HG03432 (cell line): ENCODE data around the gene BATF3.
A peak's percentile ranks its signal among the peaks of the same experiment; 100 is the strongest.

Source experiments
- ATAC-seq: cut with Tn5 transposase; IDR thresholded peaks from one replicate; pipeline ENCODE4 v1.9.1; 2021; ENCODE audit warnings: mild to moderate bottlenecking, moderate library complexity; ENCODE audit not compliant: unreplicated experiment

The BATF3 gene

GRCh38 chr1:212685429-212685828, 14.2 kb downstream of the BATF3 start:
- no peak for ATAC-seq

GRCh38 chr1:212684521-212685090, 15.0 kb downstream of the BATF3 start:
- ATAC-seq, result no peak

DNA sequence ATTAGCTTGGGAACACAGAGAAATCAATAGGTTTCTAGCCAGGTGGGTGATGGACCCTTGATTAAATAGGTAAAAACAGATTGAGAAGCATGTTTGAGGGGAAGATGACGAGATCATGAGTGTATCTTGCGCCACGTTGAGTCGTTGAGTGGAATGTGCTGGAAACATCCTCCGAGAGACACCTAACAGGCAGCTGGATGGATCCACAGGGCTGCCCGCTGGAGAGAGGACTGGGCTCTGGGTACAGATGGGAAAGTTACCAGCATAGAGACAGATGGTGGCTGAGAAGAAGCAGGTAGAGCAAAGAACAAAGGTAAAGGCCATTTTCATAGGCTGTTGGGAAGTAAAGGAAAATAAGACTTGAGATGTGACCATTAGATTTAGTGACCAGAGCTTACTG, 15.6 kb downstream of the BATF3 start:
- ATAC-seq, result no peak

- peak; percentile 73 for ATAC-seq
Measured at GRCh38 chr1:212683357-212683722, 16.3 kb downstream of the BATF3 start.

DNA sequence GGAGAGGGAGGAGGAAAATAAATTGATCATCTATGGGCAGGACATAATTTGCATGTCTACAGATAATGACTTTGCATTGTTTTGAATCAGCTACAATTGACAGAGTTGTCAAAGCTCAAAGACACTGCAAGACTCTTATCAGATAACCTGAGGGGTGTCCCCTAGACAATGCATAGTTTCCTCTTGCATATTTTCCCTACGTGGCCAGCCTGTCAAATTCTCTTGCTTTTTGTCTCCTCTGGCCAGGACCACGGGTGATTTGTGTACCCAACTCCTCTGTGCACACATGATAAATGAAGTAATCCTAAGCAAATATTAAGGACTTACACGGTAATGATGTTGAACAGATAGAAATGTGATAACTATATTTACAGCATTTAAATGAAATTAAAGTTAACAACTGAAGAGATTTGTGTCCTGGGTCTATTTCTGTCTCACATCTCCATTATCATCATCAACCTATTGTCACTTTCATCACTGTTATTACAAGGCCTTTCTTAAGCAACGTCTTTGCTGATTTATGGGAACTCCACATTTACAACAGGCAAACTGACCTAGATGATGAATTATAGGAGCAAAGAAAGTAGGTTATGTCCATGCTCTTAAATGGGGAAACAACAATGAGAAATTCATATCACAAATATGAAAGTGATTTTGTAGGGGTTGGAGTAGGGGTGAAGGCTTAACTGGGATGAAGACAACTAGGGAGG, 18.8 kb downstream of the BATF3 start:
- no peak for ATAC-seq

DNA sequence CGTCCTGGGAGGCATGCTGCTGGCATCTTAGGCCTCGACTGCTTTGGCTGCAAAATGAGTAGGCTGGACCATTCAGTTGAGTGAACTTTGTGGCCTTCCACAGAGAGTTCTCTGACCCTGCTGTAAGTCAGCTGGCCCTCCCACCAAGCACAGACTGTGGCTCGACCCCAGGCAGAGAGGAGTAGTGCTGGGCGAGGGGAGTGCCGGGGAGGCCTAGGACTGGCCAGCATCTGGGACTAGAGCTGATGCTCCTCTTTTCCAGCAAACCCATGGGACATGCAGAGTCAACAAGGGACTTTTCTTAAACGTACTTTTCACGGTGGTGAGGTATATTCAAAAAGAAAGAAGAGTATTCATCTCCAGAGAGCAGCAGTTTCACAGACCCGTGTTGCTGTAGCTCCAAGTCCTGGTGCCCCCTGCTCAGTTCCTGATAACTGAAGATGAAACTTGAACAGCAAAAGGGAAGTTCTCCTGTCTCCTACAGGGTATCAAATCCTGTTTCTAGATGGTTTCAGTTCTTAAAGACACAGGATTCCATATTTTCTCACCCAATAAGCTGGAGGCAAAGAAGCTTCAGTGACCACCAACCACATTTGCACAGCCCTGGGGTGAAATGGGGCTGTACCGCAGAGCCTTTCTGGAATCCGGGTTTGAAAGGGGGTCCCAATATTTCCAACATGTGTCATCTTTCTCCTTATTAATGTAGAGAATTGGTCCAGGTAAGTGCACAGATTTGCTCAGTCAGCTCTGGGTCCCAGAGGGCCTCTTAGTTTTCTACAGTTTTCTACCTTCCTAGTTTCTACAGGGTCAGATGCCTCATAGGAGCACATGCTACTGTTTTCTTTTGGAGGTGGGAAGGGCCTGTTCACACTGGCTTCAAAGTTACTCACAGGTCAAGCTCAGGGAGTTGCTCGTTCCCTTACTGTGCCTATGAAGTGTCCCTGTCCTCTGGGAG, 20.9 kb downstream of the BATF3 start:
- ATAC-seq, result peak; percentile 76

DNA sequence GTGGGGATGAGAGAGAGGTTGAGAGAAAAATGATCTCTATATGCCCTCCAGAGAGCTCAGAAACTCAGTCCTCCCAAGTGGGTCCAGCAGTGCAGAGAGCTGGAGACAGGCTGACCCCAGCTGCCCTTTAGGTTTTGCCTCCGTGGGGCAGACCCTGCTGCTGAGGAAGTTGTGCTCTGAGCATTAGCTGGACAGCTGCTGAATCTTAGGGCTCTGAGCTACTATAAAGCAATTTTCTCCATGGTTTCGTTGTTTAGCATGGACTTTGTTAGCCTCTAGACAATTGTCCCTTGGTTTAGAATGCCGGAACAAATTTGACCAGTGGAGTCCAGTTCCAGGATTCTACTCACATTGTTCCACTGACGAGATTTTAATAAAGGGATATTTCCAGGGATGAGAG, 22.1 kb downstream of the BATF3 start:
- ATAC-seq, result no peak

- ATAC-seq, result no peak
Measured at GRCh38 chr1:212677136-212677535, 22.5 kb downstream of the BATF3 start.

GRCh38 chr1:212675675-212676074, 24.0 kb downstream of the BATF3 start:
- no peak for ATAC-seq

DNA sequence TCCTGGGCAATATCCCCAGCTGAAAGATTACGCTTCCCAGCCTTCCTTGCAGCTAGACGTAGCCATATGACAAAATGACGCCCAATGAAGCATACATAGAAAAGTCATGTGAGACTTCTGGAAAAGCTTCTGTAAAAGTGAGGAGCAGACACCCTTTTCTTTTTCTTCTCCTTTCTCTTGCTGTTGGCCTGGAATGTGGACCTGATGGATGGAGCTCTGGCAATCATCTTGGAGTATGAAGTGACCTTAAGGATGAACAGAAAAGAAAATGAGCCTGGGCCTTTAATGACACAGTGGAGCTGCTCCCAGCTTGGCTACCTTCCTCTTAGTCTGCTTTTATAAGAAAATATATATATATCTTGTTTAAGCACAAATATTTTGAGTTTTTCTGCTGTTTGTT, 24.8 kb downstream of the BATF3 start:
- no peak for ATAC-seq

GRCh38 chr1:212671342-212672031, 28.2 kb downstream of the BATF3 start:
- peak; percentile 56 for ATAC-seq

- no peak for ATAC-seq
Measured at GRCh38 chr1:212670882-212671281, 28.8 kb downstream of the BATF3 start.

GRCh38 chr1:212670301-212670700, 29.3 kb downstream of the BATF3 start:
- ATAC-seq, result no peak

DNA sequence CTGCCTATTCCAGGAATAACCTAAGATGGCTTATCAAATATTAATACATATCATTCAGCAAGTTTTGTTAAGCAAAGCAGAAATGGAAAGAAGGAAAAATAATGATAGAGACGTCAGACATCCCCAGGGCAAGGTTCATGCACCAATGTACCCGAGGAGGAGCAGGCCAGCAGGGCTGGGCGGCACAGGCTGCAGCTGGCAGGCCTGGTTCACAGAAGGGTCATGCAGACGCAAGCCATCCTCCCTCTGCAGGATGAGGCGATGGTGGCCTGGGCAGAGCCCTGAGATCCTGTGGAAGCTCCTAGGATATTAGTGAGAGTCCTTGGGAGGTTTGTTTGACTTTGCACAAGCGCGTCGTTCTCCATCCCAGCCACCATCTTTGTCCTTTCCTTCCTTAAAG, 30.0 kb downstream of the BATF3 start:
- ATAC-seq, result no peak

DNA sequence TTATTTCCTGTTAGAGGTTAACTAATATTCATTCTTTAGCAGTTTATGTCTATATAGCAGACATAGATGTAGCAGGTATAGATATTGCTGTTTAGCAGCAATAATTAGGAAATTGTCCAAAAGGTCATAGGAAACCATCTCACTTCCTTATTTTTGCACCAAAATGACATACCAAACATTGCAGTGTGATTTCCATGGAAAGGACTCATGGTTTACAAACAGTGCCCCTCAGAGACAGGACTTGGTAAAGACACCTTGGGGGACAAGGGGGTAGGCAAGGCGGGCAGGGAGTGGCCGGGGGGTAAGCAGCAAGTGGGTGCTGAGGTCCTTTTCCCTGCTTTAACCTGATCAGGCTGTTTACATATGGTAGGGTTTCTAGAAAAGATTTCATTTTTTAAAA, 30.5 kb downstream of the BATF3 start:
- ATAC-seq, result no peak

- no peak for ATAC-seq
Measured at GRCh38 chr1:212668477-212668876, 31.2 kb downstream of the BATF3 start.

DNA sequence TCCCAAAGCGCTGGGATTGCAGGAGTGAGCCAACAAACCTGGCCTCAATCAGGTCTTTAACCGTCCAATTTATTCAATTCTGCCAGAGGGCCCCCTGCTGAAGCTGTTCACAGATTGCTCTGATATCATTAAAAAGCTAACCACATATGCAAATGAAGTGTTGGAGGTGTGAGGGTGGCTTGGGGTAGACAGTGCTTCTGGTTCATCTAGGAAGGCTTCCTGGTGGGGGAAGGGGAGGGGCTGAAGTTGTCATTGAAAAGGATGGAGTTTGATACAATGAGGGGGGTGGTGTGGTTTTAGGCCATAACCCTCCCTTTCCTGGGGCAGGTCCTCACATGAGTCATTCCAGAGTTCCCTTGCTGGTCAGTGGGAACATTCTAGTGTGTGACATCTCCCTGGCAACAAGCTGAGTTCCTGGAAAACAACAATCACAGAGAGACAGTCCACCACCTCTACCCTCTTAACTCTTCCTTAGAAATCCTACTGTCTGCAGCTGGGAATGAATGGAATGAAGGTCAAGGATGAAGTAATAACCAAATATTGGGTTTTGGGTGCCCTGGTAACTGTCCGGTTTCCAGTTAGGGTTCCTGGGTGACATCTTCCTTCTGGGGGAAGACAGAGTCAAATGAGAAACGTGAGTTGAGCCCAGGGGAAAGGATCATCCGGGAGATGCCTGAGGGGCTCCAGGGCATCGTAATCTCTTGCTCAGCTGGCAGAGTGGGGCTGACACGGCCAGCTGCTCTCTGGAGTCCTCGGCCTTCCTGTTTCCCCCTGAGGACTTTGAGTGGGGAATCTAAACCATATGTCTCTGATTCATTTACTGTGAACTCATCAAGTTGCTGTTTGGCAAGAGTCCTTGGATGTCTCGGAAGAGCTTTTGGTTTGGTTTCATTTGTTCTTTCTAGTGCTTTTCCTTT, 32.2 kb downstream of the BATF3 start:
- peak; percentile 28 for ATAC-seq

DNA sequence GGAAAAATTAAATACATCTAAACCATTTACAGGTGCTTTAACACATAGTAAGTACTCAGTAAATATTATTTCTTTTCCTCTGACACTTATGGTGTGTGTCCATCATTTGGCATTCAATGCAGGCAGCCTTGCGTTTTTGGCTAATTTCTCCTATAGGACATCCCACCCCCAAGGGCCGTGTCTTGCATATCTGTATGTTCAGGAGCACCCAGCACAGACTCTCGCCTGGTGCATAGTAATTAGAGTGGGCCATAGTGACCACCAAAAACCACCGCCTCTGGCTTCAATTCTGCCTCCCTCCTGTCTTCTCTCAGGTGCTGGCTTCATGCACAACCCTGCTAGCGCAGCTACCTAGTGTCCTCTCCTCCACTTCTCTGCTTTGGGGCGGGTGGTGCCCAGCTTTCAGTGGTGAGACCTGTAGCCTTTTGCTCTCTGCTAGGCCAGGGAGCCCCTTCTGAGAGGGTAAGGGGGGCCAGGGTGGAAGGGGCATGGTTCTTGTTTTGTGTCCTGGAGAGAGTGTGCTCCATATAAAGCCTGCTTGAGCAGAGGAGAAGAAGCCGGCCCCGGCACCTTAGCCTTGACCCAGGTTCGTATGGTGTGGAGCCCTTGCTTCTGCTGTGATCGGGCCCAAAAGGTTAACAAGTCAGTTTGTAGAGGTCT, 33.4 kb downstream of the BATF3 start:
- ATAC-seq, result no peak

DNA sequence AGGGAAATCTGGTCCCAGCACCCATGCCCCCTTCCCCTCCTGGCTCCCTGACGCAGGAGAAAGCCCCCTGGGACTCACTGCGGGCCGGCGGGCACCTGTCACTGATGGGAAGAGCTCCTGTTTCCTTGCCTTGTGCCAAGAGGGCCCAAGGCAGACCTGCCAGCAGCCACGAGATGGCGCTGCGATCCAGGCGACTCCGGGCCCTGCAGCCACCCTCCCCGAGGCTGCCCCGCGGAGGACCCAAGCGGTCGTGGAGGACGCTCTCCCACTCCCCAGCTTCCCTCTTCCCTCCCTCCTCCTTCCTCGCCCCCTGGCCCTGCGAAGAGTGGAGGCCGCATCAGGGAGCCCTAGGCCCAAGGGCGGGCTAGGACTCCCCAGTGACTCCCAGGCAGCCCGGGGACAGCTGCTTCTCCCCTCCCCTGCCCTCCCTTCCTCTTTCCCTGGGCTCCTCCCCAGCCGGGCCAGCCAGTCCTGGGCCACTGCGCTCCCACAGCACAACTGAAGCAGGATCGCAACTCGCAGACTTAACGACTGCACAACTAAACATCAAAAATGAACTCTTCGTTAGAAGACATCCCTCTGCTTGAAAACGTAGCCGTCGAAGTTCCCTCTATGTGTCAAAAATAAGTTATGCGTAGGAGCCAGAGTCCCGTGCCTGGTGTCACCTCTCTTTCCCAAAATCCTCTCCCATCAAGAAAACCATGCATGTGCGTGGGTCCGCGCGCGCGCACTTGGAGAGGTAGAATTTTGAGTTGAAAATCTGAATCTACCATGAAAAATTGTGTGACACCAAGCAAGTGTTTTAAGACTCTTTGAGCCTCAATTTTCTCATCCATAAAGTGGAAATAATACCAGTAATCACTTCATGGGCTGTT, 34.2 kb downstream of the BATF3 start:
- ATAC-seq, result peak; percentile 96
